Endothelial cell of umbilical vein (primary cell): ENCODE data around the gene EVC. TPM values are rescaled to one million over a fixed set of nuclear protein-coding genes. Genes with fewer than 3 reads are reported as not detected.

Experiments
- BruUV-seq: library from RNA; stranded (reverse); fragments of 400-500 nt; replicated peaks from 2 replicates; lab custom pipeline; 2021; lab: Mats Ljungman, UMichigan
- CTCF ChIA-PET: fragments of 300-600, 350-600 bp; sonication (Branson Sonifier 250); formaldehyde crosslinking; loops from one replicate; lab custom pipeline; 2021; ENCODE audit warnings: antibody characterized with exemption, inconsistent platforms; lab: Charles Lee
- POLR2A ChIA-PET: fragments of 300-600, 350-600 bp; sonication (Branson Sonifier 250); formaldehyde crosslinking; loops from one replicate; lab custom pipeline; 2021; ENCODE audit warnings: antibody characterized with exemption, inconsistent platforms; lab: Charles Lee
- DNase-seq: peaks from one replicate; pipeline ENCODE4 v3.0.0-alpha.2; 2011; ENCODE audit warnings: low read depth, low spot score
- FAIRE-seq: peaks from 2 replicates; lab custom pipeline; 2011; peaks lifted over from hg19 to GRCh38; lab: Jason Lieb, UNC
- H2AFZ ChIP-seq: 2 replicates; pipeline ENCODE4 v1.6.0; 2012; ENCODE audit warnings: low read depth, low read length, control low read depth, inconsistent platforms
- H3K27ac ChIP-seq: 2 replicates; pipeline ENCODE4 v1.5.1; 2011; ENCODE audit warnings: low read depth, mild to moderate bottlenecking, control low read depth, low read length, moderate library complexity; ENCODE audit not compliant: insufficient read depth
- H3K27me3 ChIP-seq, 2 experiments: 2 replicates each; pipeline versions ENCODE4 v1.6.0 to v1.6.1; 2011; ENCODE audit warnings: low read length in 2 of 2, mixed read lengths in 1 of 2; ENCODE audit not compliant: control insufficient read depth in 2 of 2, insufficient read depth in 2 of 2
- H3K36me3 ChIP-seq, 2 experiments: 2 replicates in 1 of 2; 3 replicates in 1 of 2; pipeline ENCODE4 v1.5.1; 2011; ENCODE audit warnings: low read length in 2 of 2, mild to moderate bottlenecking in 1 of 2, moderate library complexity in 1 of 2; ENCODE audit not compliant: control insufficient read depth in 2 of 2, insufficient read depth in 2 of 2; ENCODE audit errors: extremely low read depth in 1 of 2
- H3K4me1 ChIP-seq: 3 replicates; pipeline ENCODE4 v1.5.1; 2011; ENCODE audit warnings: mild to moderate bottlenecking, low read length; ENCODE audit not compliant: control insufficient read depth, insufficient read depth; ENCODE audit errors: extremely low read depth
- H3K4me2 ChIP-seq: 2 replicates; pipeline ENCODE4 v1.6.1; 2011; ENCODE audit warnings: low read length, control low read depth, mixed read lengths; ENCODE audit not compliant: insufficient read depth
- H3K4me3 ChIP-seq, 3 experiments: fragments of 200-600 bp in 1 of 3; sonication (generic), shearing (Covaris generic) in 1 of 3; replicated peaks in 1 of 3; 2 replicates each; pipeline ENCODE4 v1.5.1; 2011 to 2016; ENCODE audit warnings: control low read depth in 3 of 3, low read length in 3 of 3, mild to moderate bottlenecking in 2 of 3, inconsistent platforms in 1 of 3, low read depth in 1 of 3, moderate library complexity in 1 of 3; ENCODE audit not compliant: insufficient read depth in 1 of 3
- H3K79me2 ChIP-seq: 2 replicates; pipeline ENCODE4 v1.6.0; 2012; ENCODE audit warnings: low read length, inconsistent platforms; ENCODE audit not compliant: control insufficient read depth, insufficient read depth
- H3K9ac ChIP-seq: replicated peaks from 2 replicates; pipeline ENCODE3; 2011; ENCODE audit warnings: low read length, control low read depth; ENCODE audit not compliant: insufficient read depth; ENCODE audit errors: extremely low read depth
- H3K9me1 ChIP-seq: replicated peaks from 3 replicates; pipeline ENCODE4 v1.6.0; 2011; ENCODE audit warnings: mild to moderate bottlenecking, low read length; ENCODE audit not compliant: control insufficient read depth, insufficient read depth; ENCODE audit errors: extremely low read depth
- H3K9me3 ChIP-seq: replicated peaks from 2 replicates; pipeline ENCODE4 v1.5.1; 2012; ENCODE audit warnings: low read length, inconsistent platforms; ENCODE audit not compliant: control insufficient read depth, insufficient read depth
- H4K20me1 ChIP-seq: replicated peaks from 2 replicates; pipeline ENCODE3; 2011; ENCODE audit warnings: mild to moderate bottlenecking, low read length; ENCODE audit not compliant: control insufficient read depth, insufficient read depth; ENCODE audit errors: extremely low read depth
- EZH2 ChIP-seq: IDR thresholded peaks from 2 replicates; pipeline ENCODE4 v1.6.1; 2012; ENCODE audit warnings: borderline replicate concordance, low read depth, mild to moderate bottlenecking, moderate library complexity, low read length, inconsistent platforms; ENCODE audit not compliant: severe bottlenecking
- GATA2 ChIP-seq: IDR thresholded peaks from 2 replicates; pipeline ENCODE4 v1.7.0; 2011; ENCODE audit warnings: low read depth, mild to moderate bottlenecking, moderate library complexity, mixed read lengths, low read length; ENCODE audit not compliant: insufficient read length, insufficient read depth
- POLR2AphosphoS5 ChIP-seq: IDR thresholded peaks from 2 replicates; pipeline ENCODE4 v1.6.1; 2012; ENCODE audit warnings: low read depth, mild to moderate bottlenecking, control low read depth, low read length, moderate library complexity; ENCODE audit not compliant: insufficient read depth
- dilution Hi-C: fragments of 300-500 bp; cut with MboI; formaldehyde crosslinking; loops from one replicate; pipeline ENCODE4 v1.15.0; 2019; ENCODE audit warnings: low sequenced_read_pairs; ENCODE audit not compliant: extremely low pct_ligation_motif_present
- intact Hi-C: fragments of 100-400 bp; cut with micrococcal nuclease; formaldehyde crosslinking; loops from one replicate; pipeline ENCODE4 v1.10.0; 2022
- polyA plus RNA-seq, 4 experiments: library from polyadenylated mRNA; depleted of rRNA in 3 of 4; stranded (reverse) in 3 of 4; unstranded in 1 of 4; fragments of >200 nt; gene quantifications; 2 replicates each; pipeline versions ENCODE4 v1.2.1 to v1.2.3, GENCODE V29; 2011 to 2012; ENCODE audit warnings: missing spikeins in 1 of 4
- total RNA-seq: library from RNA; stranded (reverse); gene quantifications from 2 replicates; pipeline ENCODE4 v1.2.3, GENCODE V29; 2021

Gene EVC
- total and polyA plus RNA-seq, 2 donors (not counting 3 experiments of a cell fraction or from before 2014, with no cell fraction given): 6.3 to 31.6 TPM

DNA sequence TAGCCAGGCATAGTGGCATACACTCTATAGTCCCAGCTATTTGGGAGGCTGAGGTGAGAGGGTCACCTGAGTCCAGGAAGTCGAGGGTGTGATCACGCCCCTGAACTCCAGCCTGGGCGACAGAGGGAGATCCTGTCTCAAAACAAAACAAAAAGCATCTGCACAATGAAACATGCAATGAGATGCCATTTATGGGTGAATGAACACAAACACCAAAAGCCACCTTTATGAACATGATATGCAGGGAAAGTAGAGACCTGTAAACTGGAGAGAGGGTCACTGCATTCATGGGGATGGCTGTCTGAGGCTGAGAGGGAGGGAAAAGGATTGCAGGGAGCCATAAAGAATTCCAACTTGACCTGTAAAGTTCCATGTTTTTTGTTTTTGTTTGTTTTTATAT, 70.7 kb downstream of the EVC start:
- Histone ChIP-seq H3K79me2 (no peaks in the 10 kb centered on the region), H3K9ac (no peak overlapping the region), H3K27ac (no peak overlapping the region), H3K36me3 (peaks cover 0 to 16% of the 10 kb centered on the region in 2 experiments), H3K27me3 (no peaks in the 10 kb centered on the region), H3K4me1 (peaks cover 3% of the 10 kb centered on the region), H3K4me3 (no peak overlapping the region), H3K9me1 (no peaks in the 10 kb centered on the region), H3K9me3 (no peaks in the 10 kb centered on the region), H3K4me2 (no peak overlapping the region), H2AFZ (no peak overlapping the region), H4K20me1 (no peaks in the 10 kb centered on the region)
- BruUV-seq: no TSS peak
- POLR2A ChIA-PET: no interaction called here
- TF ChIP-seq GATA2 (no peak), POLR2AphosphoS5 (no peak)
- FAIRE-seq (no peak), DNase-seq (no peak)
- dilution Hi-C loops: no loop called here
- CTCF ChIA-PET: interaction anchor here (1.5 to 2.1 kb wide), 2 partner anchors 9 to 28 kb away, joined by 4 to 6 read pairs; no protein-coding TSS in a partner anchor
- intact Hi-C loops: no loop called here

- H3K4me1 ChIP-seq: peaks cover 3% of the 10 kb centered on the region
- no peaks in the 10 kb centered on the region for H3K27me3 ChIP-seq
- no peaks in the 10 kb centered on the region for H3K9me3 ChIP-seq
- intact Hi-C loops (no loop called here), dilution Hi-C loops (no loop called here)
- no peak overlapping the region for H3K4me2 ChIP-seq
- no TSS peak for BruUV-seq
- no peak overlapping the region for H3K4me3 ChIP-seq
- DNase-seq (no peak), FAIRE-seq (no peak)
- CTCF ChIA-PET: interaction anchor here (1.0 to 1.8 kb wide), 2 partner anchors 29 to 35 kb away, joined by 3 to 4 read pairs; no protein-coding TSS in a partner anchor
- no peak overlapping the region for H3K9ac ChIP-seq
- peaks cover 0 to 18% of the 10 kb centered on the region in 2 experiments for H3K36me3 ChIP-seq
- no peaks in the 10 kb centered on the region for H3K79me2 ChIP-seq
- TF ChIP-seq EZH2 (no peak), POLR2AphosphoS5 (no peak)
- H3K9me1 ChIP-seq: no peaks in the 10 kb centered on the region
- no peaks in the 10 kb centered on the region for H4K20me1 ChIP-seq
- H3K27ac ChIP-seq: no peak overlapping the region
- H2AFZ ChIP-seq: no peak overlapping the region
- POLR2A ChIA-PET: no interaction called here
Measured at GRCh38 chr4:5782829-5783476, 72.0 kb downstream of the EVC start.
